GM18870 (cell line): ENCODE results near the gene ATL1.
"Not testable (repeated sequence)": the region's sequence is repeated elsewhere in the genome, so short reads cannot be mapped to it uniquely, and the experiment has no call there.

Source experiments
- ATAC-seq: cut with Tn5 transposase; IDR thresholded peaks from one replicate; pipeline ENCODE4 v1.9.1; 2021; ENCODE audit warnings: moderate library complexity; ENCODE audit not compliant: unreplicated experiment

Gene ATL1

DNA sequence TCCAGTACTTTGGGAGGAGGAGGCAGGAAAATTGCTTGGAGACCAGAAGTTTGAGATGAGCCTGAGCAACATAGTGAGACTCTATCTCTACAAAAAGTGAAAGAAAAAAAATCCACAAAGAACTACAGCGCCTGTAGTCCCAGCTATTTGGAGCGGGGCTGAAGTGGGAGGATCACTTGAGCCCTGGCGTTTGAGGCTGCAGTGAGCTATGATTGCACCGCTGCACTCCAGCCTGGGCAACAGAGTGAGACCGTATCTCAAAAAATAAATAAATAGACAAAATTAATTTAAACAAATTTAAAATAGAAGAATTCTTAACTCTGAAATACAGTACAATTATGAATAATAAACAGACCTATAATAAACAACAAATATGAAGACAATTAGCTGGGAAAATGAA is 40.9 kb downstream of the ATL1 start:
- ATAC-seq = no peak

DNA sequence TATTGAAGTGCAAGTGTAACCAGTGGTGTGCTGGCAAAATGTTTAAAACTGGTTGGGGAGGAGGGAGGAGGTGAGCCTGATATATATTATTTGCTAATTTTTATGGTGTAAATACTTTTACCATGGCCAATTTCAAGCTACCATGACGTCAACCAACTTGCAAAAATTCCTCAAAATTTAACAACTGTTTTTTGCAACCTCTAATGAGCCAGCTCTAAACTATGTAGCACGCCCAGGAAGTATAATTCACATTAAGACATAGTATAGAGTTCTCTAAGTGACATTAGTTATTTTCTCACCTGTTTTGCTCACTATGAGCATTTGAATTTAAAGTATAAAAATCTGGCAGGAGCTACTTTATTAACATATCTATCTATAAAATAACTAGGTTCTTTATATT is 41.4 kb downstream of the ATL1 start:
- ATAC-seq = no peak

DNA sequence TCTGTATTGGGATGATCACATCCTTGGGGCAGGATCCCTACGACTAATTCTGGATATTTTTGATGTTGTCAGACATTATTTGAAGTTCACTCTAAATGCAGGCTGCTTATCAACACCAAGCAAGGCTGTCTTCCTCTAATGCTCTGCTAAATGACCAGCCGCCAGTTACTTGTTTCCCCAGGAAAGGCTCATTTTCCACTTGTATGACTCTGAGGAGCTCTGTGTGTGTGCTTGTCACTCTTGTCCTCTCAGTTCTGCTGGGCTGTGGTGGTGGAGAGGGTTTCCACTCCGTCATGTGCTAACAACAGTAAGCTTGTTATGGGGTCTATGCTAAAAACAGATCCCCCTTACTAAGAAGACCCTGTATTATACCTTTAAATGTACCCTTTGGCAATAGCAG is 42.1 kb downstream of the ATL1 start:
- no peak for ATAC-seq

GRCh38 chr14:50603565-50603964 is 43.6 kb downstream of the ATL1 start:
- ATAC-seq = no peak

- ATAC-seq = no peak
Measured at GRCh38 chr14:50605766-50606165, 45.8 kb downstream of the ATL1 start.

- no peak for ATAC-seq
Measured at GRCh38 chr14:50606468-50606867, 46.5 kb downstream of the ATL1 start.

GRCh38 chr14:50607181-50607580 is 47.2 kb downstream of the ATL1 start:
- no peak for ATAC-seq

DNA sequence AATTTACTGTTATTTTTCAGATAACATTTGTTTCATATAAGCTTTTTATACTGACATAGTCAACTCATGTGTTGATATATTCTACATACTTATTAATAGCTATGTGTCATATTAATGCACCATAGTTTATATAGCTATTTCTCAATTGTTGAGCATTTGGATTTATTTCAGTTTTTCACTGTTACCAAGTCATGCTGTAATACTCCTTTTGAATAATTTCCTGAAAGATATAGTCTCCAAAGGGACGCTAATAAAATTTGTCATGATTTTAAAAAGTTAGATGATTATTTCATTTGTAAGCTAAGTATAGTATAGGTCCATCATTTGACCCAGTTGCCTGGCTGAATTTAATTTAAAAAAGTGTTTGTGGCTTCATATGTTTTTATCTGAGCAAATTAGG is 47.8 kb downstream of the ATL1 start:
- no peak for ATAC-seq

GRCh38 chr14:50608302-50608851 is 48.4 kb downstream of the ATL1 start:
- no peak for ATAC-seq

DNA sequence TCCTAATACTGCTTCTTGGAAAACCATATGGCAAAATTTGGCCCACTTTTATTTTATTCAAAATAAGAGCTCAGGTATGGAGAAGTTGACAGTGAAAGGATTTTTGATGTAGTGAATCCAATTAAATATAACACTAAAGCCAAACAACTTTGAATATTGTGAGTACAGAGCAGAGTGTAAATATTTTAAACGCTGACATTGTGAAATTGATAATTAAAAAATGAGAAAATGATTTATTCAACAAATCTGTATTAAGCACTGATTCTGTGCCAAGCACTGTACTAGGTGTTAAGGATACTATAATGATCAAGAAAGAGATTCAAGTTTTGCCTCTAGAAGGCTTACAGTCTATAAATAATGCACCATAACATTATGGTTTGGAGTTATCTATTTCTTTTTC is 50.5 kb downstream of the ATL1 start:
- no peak for ATAC-seq

GRCh38 chr14:50612806-50613205 is 52.9 kb downstream of the ATL1 start:
- no peak for ATAC-seq

DNA sequence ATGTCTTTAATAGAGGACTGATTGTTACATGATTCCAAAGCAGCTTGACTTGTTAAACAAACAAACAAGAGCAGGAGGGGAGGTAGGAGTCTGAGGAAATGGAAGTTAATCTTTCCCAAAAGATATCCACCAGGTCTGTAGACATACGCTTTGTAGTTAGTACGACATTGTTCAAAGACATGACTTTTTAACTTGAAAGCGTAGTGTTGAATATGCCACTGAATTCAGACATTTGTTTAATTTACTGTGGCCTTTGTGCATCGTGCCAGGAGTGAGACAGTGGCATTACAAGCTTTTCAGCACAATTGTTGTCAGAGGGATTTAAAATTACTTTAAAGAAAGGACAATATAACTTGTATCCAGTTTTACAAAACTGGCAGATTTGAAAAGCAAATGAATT is 55.1 kb downstream of the ATL1 start:
- ATAC-seq = no peak

GRCh38 chr14:50615552-50615951 is 55.6 kb downstream of the ATL1 start:
- ATAC-seq = no peak

DNA sequence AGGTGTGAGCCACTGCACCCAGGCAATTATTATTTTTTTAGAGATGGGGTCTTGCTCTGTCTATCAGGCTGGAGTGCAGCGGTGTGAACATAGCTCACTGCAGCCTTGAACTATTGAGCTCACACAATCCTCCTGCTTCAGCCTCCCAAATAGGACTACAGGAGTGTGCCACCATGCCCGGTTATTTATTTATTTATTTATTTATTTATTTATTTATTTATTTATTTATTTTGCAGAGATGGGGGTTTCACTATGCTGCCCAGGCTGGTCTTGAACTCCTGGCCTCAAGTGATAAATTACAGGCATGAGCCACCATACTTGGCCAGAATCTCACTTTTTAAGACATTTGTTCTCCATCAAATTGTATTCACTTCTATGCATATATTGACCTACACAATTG is 56.3 kb downstream of the ATL1 start:
- no peak for ATAC-seq

- ATAC-seq = peak; percentile 58
Measured at GRCh38 chr14:50619569-50620141, 59.7 kb downstream of the ATL1 start.

GRCh38 chr14:50620341-50620740 is 60.4 kb downstream of the ATL1 start:
- no peak for ATAC-seq

DNA sequence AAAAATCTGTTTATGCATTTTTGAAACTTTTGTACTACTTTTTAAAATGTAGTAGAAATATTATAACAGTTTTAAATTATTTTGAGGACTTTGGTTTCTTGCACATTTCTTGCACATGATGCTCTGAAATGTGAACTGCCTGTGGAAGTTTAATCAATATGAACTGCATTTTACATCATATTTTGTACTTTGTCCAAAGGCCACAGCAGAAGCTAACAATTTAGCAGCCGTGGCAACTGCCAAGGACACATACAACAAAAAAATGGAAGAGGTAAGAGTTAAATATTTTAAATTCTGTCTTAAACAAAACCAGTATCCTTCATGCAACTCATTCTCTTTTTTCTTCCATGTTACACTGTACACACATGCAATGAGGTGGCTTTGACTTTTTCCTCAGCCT is 63.0 kb downstream of the ATL1 start:
- no peak for ATAC-seq

GRCh38 chr14:50624447-50624846 is 64.5 kb downstream of the ATL1 start:
- ATAC-seq = no peak

DNA sequence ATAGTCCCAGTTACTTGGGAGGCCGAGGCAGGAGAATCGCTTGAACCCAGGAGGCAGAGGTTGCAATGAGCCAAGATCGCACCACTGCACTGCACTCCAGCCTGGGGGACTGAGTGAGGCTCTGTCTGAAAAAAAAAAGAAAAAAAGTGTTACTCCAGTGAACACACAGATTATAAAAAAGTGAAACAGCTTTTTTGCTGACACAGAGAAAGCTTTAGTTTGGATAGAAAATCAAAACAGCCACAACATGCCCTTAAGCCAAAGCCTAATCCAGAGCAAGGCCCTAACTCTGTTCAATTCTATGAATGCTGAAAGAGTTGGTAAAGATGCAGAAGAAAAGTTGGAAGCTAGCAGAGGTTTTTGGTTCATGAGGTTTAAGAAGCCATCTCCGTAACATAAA is 65.0 kb downstream of the ATL1 start:
- ATAC-seq = not testable (repeated sequence)

GRCh38 chr14:50631408-50631821 is 71.5 kb downstream of the ATL1 start:
- no peak for ATAC-seq

DNA sequence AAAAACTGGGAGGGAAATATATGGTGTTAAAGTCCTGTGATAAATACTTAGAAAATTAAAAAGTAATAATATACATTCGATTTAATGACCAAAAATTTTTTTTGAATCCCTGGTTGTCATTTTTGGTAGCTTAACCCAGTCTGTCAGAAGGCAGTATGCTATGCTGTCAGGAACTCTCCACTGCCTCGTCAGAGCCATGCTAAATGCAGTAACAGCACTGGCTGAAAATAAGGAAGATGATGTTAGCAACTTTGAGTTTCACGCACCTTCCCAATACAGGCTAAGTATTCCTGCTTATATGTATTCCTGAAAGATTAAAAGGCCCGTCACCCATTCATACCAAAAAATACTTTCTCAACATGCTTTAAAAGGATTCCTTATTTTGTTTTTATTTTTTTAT is 74.0 kb downstream of the ATL1 start:
- no peak for ATAC-seq

DNA sequence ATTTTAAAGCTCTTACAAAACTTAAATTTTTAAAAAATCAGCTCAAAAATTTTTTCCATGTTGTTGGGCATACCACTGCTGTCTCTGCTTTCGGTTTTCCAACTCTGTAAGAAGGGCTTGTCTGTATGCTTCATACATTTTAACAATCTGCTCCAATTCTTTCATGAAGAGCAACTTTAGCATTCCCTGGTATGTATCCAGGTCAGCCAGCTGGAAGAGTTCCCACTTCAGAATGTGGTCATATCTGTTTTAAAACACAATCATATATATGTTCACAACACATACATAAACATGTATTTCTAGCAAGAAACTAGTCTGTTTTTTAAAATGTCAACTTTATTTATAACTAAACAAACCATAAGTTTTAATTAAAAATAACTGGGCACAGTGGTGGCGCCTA is 75.2 kb downstream of the ATL1 start:
- no peak for ATAC-seq

DNA sequence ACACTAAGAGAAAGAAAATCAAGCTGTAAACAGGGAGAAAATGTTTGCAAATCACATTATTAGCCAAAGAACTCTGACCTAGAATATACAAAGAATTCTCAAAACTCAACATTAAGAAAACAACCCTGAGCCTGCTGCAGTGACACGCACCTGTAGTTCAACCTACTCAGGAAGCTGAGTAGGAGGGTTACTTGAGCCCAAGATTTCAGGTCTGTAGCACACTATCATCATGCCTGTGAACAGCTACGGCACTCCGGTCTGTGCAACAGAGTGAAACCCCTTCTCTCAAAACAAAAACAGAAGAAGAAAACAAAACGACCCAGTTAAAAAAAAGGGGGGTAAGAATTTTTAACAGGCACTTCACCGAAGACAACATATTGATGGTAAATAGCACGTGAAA is 87.3 kb downstream of the ATL1 start:
- ATAC-seq = peak; percentile 86
